ENCODE results near the gene BORCS5.
"Not testable (repeated sequence)": the region's sequence is repeated elsewhere in the genome, so short reads cannot be mapped to it uniquely, and the experiment has no call there.

BORCS5 gene

GRCh38 chr12:12406762-12407161 lies 49.9 kb downstream of the BORCS5 start:
- H3K27ac ChIP-seq (ENCODE audit: insufficient read depth, low read depth, low read length, poor library complexity, severe bottlenecking), result no peak overlapping the region

DNA sequence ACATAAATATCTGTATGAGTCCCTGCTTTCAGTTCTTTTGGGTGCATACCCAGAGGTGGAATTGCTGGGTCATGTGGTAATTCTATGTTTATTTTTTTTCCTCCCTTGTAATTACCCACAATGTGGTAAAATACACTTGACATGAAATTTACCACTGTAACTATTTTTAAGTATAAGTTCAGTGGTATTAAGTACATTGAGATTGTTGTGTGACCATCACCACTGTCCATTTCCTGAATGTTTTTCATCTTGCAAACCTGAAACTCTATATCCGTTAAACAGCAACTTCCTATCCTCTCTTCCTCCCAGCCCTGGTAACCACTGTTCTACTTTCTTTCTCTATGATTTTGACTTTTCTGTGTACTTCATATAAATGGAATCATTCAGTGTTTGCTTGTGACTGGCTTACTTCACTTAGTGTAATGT lies 51.4 kb downstream of the BORCS5 start:
- Histone ChIP-seq H3K27ac (ENCODE audit: insufficient read depth, low read depth, low read length, poor library complexity, severe bottlenecking) (no peak overlapping the region), H3K4me3 (ENCODE audit: insufficient read depth, low read depth, low read length) (no peak overlapping the region), H3K4me1 (ENCODE audit: control insufficient read depth, insufficient read depth, low read length) (no peaks in the 10 kb centered on the region), H3K9me3 (ENCODE audit: control insufficient read depth, low read length) (no peaks in the 10 kb centered on the region), H3K27me3 (ENCODE audit: control insufficient read depth, insufficient read depth, low read length, poor library complexity, severe bottlenecking) (no peaks in the 10 kb centered on the region), H3K36me3 (ENCODE audit: control insufficient read depth, insufficient read depth, low read length) (no peaks in the 10 kb centered on the region)
- 88 to 92% methylated on average over 1 of the region's 1 CpG for WGBS, 2 experiments

More at GRCh38 chr12:12406762-12407161, 49.9 kb downstream of the BORCS5 start:
- H3K27me3 ChIP-seq (ENCODE audit: control insufficient read depth, insufficient read depth, low read length, poor library complexity, severe bottlenecking), result no peaks in the 10 kb centered on the region
- H3K4me3 ChIP-seq (ENCODE audit: insufficient read depth, low read depth, low read length), result no peak overlapping the region
- no peaks in the 10 kb centered on the region for H3K4me1 ChIP-seq (ENCODE audit: control insufficient read depth, insufficient read depth, low read length)
- H3K9me3 ChIP-seq (ENCODE audit: control insufficient read depth, low read length), result no peaks in the 10 kb centered on the region
- no peaks in the 10 kb centered on the region for H3K36me3 ChIP-seq (ENCODE audit: control insufficient read depth, insufficient read depth, low read length)

DNA sequence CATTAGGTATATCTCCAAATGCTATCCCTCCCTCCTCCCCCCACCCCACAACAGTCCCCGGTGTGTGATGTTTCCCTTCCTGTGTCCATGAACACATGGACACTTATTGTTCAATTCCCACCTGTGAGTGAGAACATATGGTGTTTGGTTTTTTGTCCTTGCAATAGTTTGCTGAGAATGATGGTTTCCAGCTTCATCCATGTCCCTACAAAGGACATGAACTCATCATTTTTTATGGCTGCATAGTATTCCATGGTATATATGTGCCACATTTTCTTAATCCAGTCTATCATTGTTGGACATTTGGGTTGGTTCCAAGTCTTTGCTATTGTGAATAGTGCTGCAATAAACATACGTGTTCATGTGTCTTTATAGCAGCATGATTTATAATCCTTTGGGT lies 52.5 kb downstream of the BORCS5 start:
- H3K27me3 ChIP-seq (ENCODE audit: control insufficient read depth, insufficient read depth, low read length, poor library complexity, severe bottlenecking); H3K27ac ChIP-seq (ENCODE audit: insufficient read depth, low read depth, low read length, poor library complexity, severe bottlenecking); H3K4me3 ChIP-seq (ENCODE audit: insufficient read depth, low read depth, low read length); H3K36me3 ChIP-seq (ENCODE audit: control insufficient read depth, insufficient read depth, low read length); H3K4me1 ChIP-seq (ENCODE audit: control insufficient read depth, insufficient read depth, low read length); H3K9me3 ChIP-seq (ENCODE audit: control insufficient read depth, low read length): not testable (repeated sequence)
- 83 to 100% methylated on average over 1 of the region's 2 CpGs for WGBS, 2 experiments

DNA sequence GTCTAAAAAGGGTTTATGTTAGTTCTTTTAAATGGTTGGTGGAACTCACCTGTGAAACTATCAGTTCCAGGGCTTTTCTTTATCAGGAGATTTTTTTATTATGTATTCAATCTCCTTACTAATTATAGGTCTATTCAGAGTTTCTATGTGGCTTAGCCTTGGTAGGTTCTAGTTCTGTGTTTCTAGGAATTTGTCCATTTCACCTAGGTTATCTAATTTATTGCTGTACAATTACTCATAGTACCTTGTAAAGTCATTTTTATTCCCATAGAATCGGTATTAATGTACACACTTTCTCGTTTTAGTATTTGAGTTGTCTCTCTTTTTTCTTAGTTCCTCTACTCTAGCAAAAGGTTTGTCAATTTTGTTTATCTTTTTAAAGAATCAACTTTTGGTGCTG lies 59.0 kb downstream of the BORCS5 start:
- Histone ChIP-seq H3K27me3 (ENCODE audit: control insufficient read depth, insufficient read depth, low read length, poor library complexity, severe bottlenecking) (no peaks in the 10 kb centered on the region), H3K4me1 (ENCODE audit: control insufficient read depth, insufficient read depth, low read length) (no peaks in the 10 kb centered on the region), H3K9me3 (ENCODE audit: control insufficient read depth, low read length) (no peaks in the 10 kb centered on the region), H3K27ac (ENCODE audit: insufficient read depth, low read depth, low read length, poor library complexity, severe bottlenecking) (no peak overlapping the region), H3K4me3 (ENCODE audit: insufficient read depth, low read depth, low read length) (no peak overlapping the region), H3K36me3 (ENCODE audit: control insufficient read depth, insufficient read depth, low read length) (no peaks in the 10 kb centered on the region)
- 100% methylated on average over 2 of the region's 2 CpGs; no CpG with 5 or more reads in 1 of the 2 experiments for WGBS, 2 experiments

GRCh38 chr12:12419165-12419564 lies 62.3 kb downstream of the BORCS5 start:
- H3K36me3 ChIP-seq (ENCODE audit: control insufficient read depth, insufficient read depth, low read length); H3K4me3 ChIP-seq (ENCODE audit: insufficient read depth, low read depth, low read length); H3K27me3 ChIP-seq (ENCODE audit: control insufficient read depth, insufficient read depth, low read length, poor library complexity, severe bottlenecking); H3K9me3 ChIP-seq (ENCODE audit: control insufficient read depth, low read length); H3K4me1 ChIP-seq (ENCODE audit: control insufficient read depth, insufficient read depth, low read length); H3K27ac ChIP-seq (ENCODE audit: insufficient read depth, low read depth, low read length, poor library complexity, severe bottlenecking): not testable (repeated sequence)
- 80 to 85% methylated on average over 2 of the region's 3 CpGs for WGBS, 2 experiments

DNA sequence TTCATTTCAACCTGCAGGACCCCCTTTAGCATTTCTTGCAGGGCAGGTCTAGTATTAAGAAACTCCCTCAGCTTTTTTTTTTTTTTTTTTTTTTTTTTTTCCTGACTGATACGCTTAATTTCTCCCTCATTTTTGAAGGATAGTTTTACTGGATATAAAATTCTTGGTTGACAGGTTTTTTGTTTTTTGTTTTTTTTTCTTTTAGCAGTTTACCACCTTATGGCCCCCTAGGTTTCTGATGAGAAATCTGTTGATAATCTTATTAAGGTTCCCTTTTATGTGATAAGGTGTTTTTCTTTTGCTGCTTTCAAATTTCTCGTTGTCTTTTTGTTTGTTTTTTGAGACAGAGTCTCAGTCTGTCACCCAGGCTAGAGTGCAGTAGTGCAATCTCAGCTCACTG lies 66.5 kb downstream of the BORCS5 start:
- Histone ChIP-seq H3K4me1 (ENCODE audit: control insufficient read depth, insufficient read depth, low read length) (no peaks in the 10 kb centered on the region), H3K9me3 (ENCODE audit: control insufficient read depth, low read length) (no peaks in the 10 kb centered on the region), H3K4me3 (ENCODE audit: insufficient read depth, low read depth, low read length) (no peak overlapping the region), H3K27ac (ENCODE audit: insufficient read depth, low read depth, low read length, poor library complexity, severe bottlenecking) (no peak overlapping the region), H3K36me3 (ENCODE audit: control insufficient read depth, insufficient read depth, low read length) (no peaks in the 10 kb centered on the region), H3K27me3 (ENCODE audit: control insufficient read depth, insufficient read depth, low read length, poor library complexity, severe bottlenecking) (no peaks in the 10 kb centered on the region)
- WGBS, 2 experiments, result 93 to 100% methylated on average over 1 to 2 of the region's 2 CpGs

DNA sequence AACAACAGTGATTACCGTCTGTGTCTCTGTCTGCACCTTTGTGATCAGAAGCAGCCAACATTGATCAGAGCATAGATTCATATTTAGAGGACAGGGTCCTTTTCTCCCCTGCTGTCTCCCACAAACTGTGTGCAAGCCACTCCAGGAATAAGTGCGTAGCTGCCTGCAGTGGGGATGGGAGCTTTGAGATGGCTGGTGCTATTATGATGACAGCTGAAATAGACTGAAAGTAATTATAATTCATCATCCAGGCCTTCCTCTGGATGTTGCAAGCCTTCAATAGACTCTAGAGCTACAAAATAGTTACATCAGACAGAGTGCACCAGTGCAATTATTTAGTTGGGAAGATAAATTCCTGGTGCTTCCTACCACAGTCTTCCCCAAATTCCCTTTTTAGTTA lies 68.1 kb downstream of the BORCS5 start:
- Histone ChIP-seq H3K27me3 (ENCODE audit: control insufficient read depth, insufficient read depth, low read length, poor library complexity, severe bottlenecking) (no peaks in the 10 kb centered on the region), H3K36me3 (ENCODE audit: control insufficient read depth, insufficient read depth, low read length) (no peaks in the 10 kb centered on the region), H3K4me3 (ENCODE audit: insufficient read depth, low read depth, low read length) (no peak overlapping the region), H3K9me3 (ENCODE audit: control insufficient read depth, low read length) (no peaks in the 10 kb centered on the region), H3K4me1 (ENCODE audit: control insufficient read depth, insufficient read depth, low read length) (no peaks in the 10 kb centered on the region), H3K27ac (ENCODE audit: insufficient read depth, low read depth, low read length, poor library complexity, severe bottlenecking) (no peak overlapping the region)
- 95 to 98% methylated on average over 2 of the region's 2 CpGs for WGBS, 2 experiments

- Histone ChIP-seq H3K4me3 (ENCODE audit: insufficient read depth, low read depth, low read length) (no peak overlapping the region), H3K36me3 (ENCODE audit: control insufficient read depth, insufficient read depth, low read length) (no peaks in the 10 kb centered on the region)
- 100% methylated on average over 1 of the region's 1 CpG; no CpG with 5 or more reads in 1 of the 2 experiments for WGBS, 2 experiments
These were observed 68.7 kb downstream of the BORCS5 start for GRCh38 chr12:12425616-12426015.

GRCh38 chr12:12427568-12427967 lies 70.7 kb downstream of the BORCS5 start:
- no peak overlapping the region for H3K27ac ChIP-seq (ENCODE audit: insufficient read depth, low read depth, low read length, poor library complexity, severe bottlenecking)
- 94 to 98% methylated on average over 4 of the region's 4 CpGs for WGBS, 2 experiments
- H3K4me1 ChIP-seq (ENCODE audit: control insufficient read depth, insufficient read depth, low read length), result no peaks in the 10 kb centered on the region
- no peak overlapping the region for H3K4me3 ChIP-seq (ENCODE audit: insufficient read depth, low read depth, low read length)
- H3K9me3 ChIP-seq (ENCODE audit: control insufficient read depth, low read length), result no peaks in the 10 kb centered on the region
- H3K27me3 ChIP-seq (ENCODE audit: control insufficient read depth, insufficient read depth, low read length, poor library complexity, severe bottlenecking), result no peaks in the 10 kb centered on the region
- H3K36me3 ChIP-seq (ENCODE audit: control insufficient read depth, insufficient read depth, low read length), result no peaks in the 10 kb centered on the region

More at GRCh38 chr12:12425616-12426015, 68.7 kb downstream of the BORCS5 start:
- Histone ChIP-seq H3K9me3 (ENCODE audit: control insufficient read depth, low read length) (no peaks in the 10 kb centered on the region), H3K4me1 (ENCODE audit: control insufficient read depth, insufficient read depth, low read length) (no peaks in the 10 kb centered on the region), H3K27me3 (ENCODE audit: control insufficient read depth, insufficient read depth, low read length, poor library complexity, severe bottlenecking) (no peaks in the 10 kb centered on the region), H3K27ac (ENCODE audit: insufficient read depth, low read depth, low read length, poor library complexity, severe bottlenecking) (no peak overlapping the region)

GRCh38 chr12:12428047-12428446 lies 71.2 kb downstream of the BORCS5 start:
- no peaks in the 10 kb centered on the region for H3K36me3 ChIP-seq (ENCODE audit: control insufficient read depth, insufficient read depth, low read length)
- no peaks in the 10 kb centered on the region for H3K9me3 ChIP-seq (ENCODE audit: control insufficient read depth, low read length)
- no peaks in the 10 kb centered on the region for H3K27me3 ChIP-seq (ENCODE audit: control insufficient read depth, insufficient read depth, low read length, poor library complexity, severe bottlenecking)
- 94 to 96% methylated on average over 2 of the region's 2 CpGs for WGBS, 2 experiments
- H3K4me3 ChIP-seq (ENCODE audit: insufficient read depth, low read depth, low read length), result no peak overlapping the region
- H3K27ac ChIP-seq (ENCODE audit: insufficient read depth, low read depth, low read length, poor library complexity, severe bottlenecking), result no peak overlapping the region
- H3K4me1 ChIP-seq (ENCODE audit: control insufficient read depth, insufficient read depth, low read length), result no peaks in the 10 kb centered on the region
